H1 (cell line): ENCODE data around the gene SCN2B. TPM values are rescaled to one million over a fixed set of nuclear protein-coding genes. Genes with fewer than 3 reads are reported as not detected.

Experiments
- CTCF ChIA-PET: fragments of 300-600 bp; sonication (Branson Sonifier 250); formaldehyde crosslinking; loops from one replicate; lab custom pipeline; 2021; ENCODE audit not compliant: partially characterized antibody; lab: Charles Lee
- POLR2A ChIA-PET: fragments of 300-600 bp; sonication (Branson Sonifier 250); formaldehyde crosslinking; loops from one replicate; lab custom pipeline; 2021; ENCODE audit warnings: inconsistent platforms; ENCODE audit not compliant: partially characterized antibody; lab: Charles Lee
- DNase-seq, 2 experiments: peaks; one replicate each; pipeline versions ENCODE4 v3.0.0 to v3.0.0-alpha.2; 2010 to 2022; ENCODE audit warnings: low spot score in 2 of 2, low read depth in 1 of 2, mixed read lengths in 1 of 2
- FAIRE-seq: peaks from 2 replicates; lab custom pipeline; 2011; peaks lifted over from hg19 to GRCh38; lab: Jason Lieb, UNC
- H2AFZ ChIP-seq: 2 replicates; pipeline ENCODE4 v1.8.1; 2012; ENCODE audit warnings: low read length, inconsistent platforms
- H2AK5ac ChIP-seq: 2 replicates; pipeline ENCODE4 v1.6.1; 2013; ENCODE audit warnings: low read depth, low read length
- H2BK120ac ChIP-seq: replicated peaks from 2 replicates; pipeline ENCODE3; 2013; ENCODE audit warnings: low read depth, low read length, inconsistent platforms
- H2BK12ac ChIP-seq: 2 replicates; pipeline ENCODE4 v1.6.1; 2013; ENCODE audit warnings: low read depth, low read length
- H2BK15ac ChIP-seq: 2 replicates; pipeline ENCODE4 v1.6.1; 2013; ENCODE audit warnings: low read length
- H2BK20ac ChIP-seq: 2 replicates; pipeline ENCODE4 v1.6.1; 2013; ENCODE audit warnings: low read length
- H2BK5ac ChIP-seq: 2 replicates; pipeline ENCODE4 v1.6.1; 2013; ENCODE audit warnings: low read depth, low read length
- H3K14ac ChIP-seq: 2 replicates; pipeline ENCODE4 v1.6.1; 2013; ENCODE audit warnings: inconsistent platforms; ENCODE audit not compliant: insufficient read length
- H3K18ac ChIP-seq: 2 replicates; pipeline ENCODE4 v1.6.1; 2013; ENCODE audit warnings: low read length; ENCODE audit errors: extremely low read depth
- H3K23ac ChIP-seq: 2 replicates; pipeline ENCODE4 v1.6.1; 2013; ENCODE audit warnings: inconsistent platforms; ENCODE audit not compliant: insufficient read length
- H3K23me2 ChIP-seq: 2 replicates; pipeline ENCODE4 v1.6.1; 2013; ENCODE audit warnings: low read depth, low read length
- H3K27ac ChIP-seq: 2 replicates; pipeline ENCODE4 v1.6.1; 2011; ENCODE audit warnings: low read depth, low read length, inconsistent platforms
- H3K27me3 ChIP-seq, 4 experiments: replicated peaks in 1 of 4; 1 replicate in 1 of 4; 2 replicates in 3 of 4; pipeline versions ENCODE4 v1.6.1 to v1.8.1; 2011 to 2013; ENCODE audit warnings: low read length in 3 of 4, mild to moderate bottlenecking in 3 of 4, inconsistent platforms in 2 of 4, mixed read lengths in 2 of 4, moderate library complexity in 1 of 4; ENCODE audit not compliant: control insufficient read depth in 3 of 4, insufficient read depth in 3 of 4; ENCODE audit errors: extremely low read depth in 1 of 4
- H3K36me3 ChIP-seq, 4 experiments: 2 replicates each; pipeline versions ENCODE4 v1.6.1 to v1.8.1; 2011 to 2013; ENCODE audit warnings: mild to moderate bottlenecking in 4 of 4, low read length in 3 of 4, moderate library complexity in 2 of 4, control low read depth in 1 of 4, inconsistent platforms in 1 of 4; ENCODE audit not compliant: insufficient read depth in 4 of 4, control insufficient read depth in 2 of 4
- H3K4ac ChIP-seq: replicated peaks from 2 replicates; pipeline ENCODE3; 2013; ENCODE audit warnings: low read length, low read depth, mixed read lengths, inconsistent platforms; ENCODE audit not compliant: insufficient read length
- H3K4me1 ChIP-seq, 4 experiments: replicated peaks in 1 of 4; 1 replicate in 1 of 4; 2 replicates in 3 of 4; pipeline versions ENCODE4 v1.6.1 to v1.8.1; 2011 to 2013; ENCODE audit warnings: low read length in 3 of 4, inconsistent platforms in 2 of 4, mixed read lengths in 1 of 4; ENCODE audit not compliant: insufficient read depth in 4 of 4, control insufficient read depth in 3 of 4
- H3K4me2 ChIP-seq, 2 experiments: 2 replicates each; pipeline versions ENCODE4 v1.6.1 to v1.8.1; 2011 to 2013; ENCODE audit warnings: low read depth in 2 of 2, low read length in 2 of 2, control low read depth in 1 of 2, inconsistent platforms in 1 of 2, mild to moderate bottlenecking in 1 of 2; ENCODE audit not compliant: insufficient read depth in 1 of 2
- H3K4me3 ChIP-seq, 4 experiments: fragments of 200-600, 300-600 bp in 1 of 4; sonication (generic), shearing (Covaris generic), sonication (Bioruptor Twin) in 1 of 4; 2 replicates each; pipeline versions ENCODE4 v1.5.1 to v1.8.1; 2011 to 2016; ENCODE audit warnings: low read length in 4 of 4, low read depth in 3 of 4, control low read depth in 2 of 4, inconsistent platforms in 2 of 4, mild to moderate bottlenecking in 2 of 4, mixed read lengths in 1 of 4, moderate library complexity in 1 of 4; ENCODE audit not compliant: insufficient read depth in 2 of 4; ENCODE audit errors: extremely low read depth in 1 of 4
- H3K56ac ChIP-seq: replicated peaks from 2 replicates; pipeline ENCODE3; 2013; ENCODE audit warnings: low read depth, mild to moderate bottlenecking, mixed read lengths, low read length, inconsistent platforms; ENCODE audit not compliant: insufficient read length
- H3K79me1 ChIP-seq: 2 replicates; pipeline ENCODE4 v1.6.1; 2013; ENCODE audit warnings: low read depth, low read length, control low read depth
- H3K79me2 ChIP-seq, 2 experiments: 2 replicates each; pipeline versions ENCODE4 v1.6.1 to v1.8.1; 2012 to 2013; ENCODE audit warnings: low read length in 2 of 2, mild to moderate bottlenecking in 2 of 2, inconsistent platforms in 1 of 2; ENCODE audit not compliant: insufficient read depth in 2 of 2, control insufficient read depth in 1 of 2
- H3K9ac ChIP-seq, 4 experiments: replicated peaks in 1 of 4; 1 replicate in 1 of 4; 2 replicates in 3 of 4; pipeline versions ENCODE4 v1.6.1 to v1.8.1; 2011 to 2013; ENCODE audit warnings: low read depth in 3 of 4, low read length in 3 of 4, control low read depth in 2 of 4, mild to moderate bottlenecking in 2 of 4, moderate library complexity in 2 of 4, inconsistent platforms in 1 of 4; ENCODE audit errors: extremely low read depth in 1 of 4
- H3K9me3 ChIP-seq, 2 experiments: 2 replicates each; pipeline versions ENCODE4 v1.6.1 to v1.8.1; 2012 to 2013; ENCODE audit warnings: mild to moderate bottlenecking in 2 of 2, moderate library complexity in 2 of 2, control low read depth in 1 of 2, inconsistent platforms in 1 of 2, low read depth in 1 of 2, low read length in 1 of 2, mixed read lengths in 1 of 2; ENCODE audit not compliant: insufficient read depth in 2 of 2
- H4K20me1 ChIP-seq, 2 experiments: replicated peaks in 1 of 2; 2 replicates each; pipeline versions ENCODE3 to v1.8.1; 2011 to 2013; ENCODE audit warnings: inconsistent platforms in 2 of 2, low read length in 2 of 2, mild to moderate bottlenecking in 1 of 2; ENCODE audit not compliant: insufficient read depth in 2 of 2, control insufficient read depth in 1 of 2
- H4K5ac ChIP-seq: 2 replicates; pipeline ENCODE4 v1.6.1; 2013; ENCODE audit warnings: low read length, low read depth, mixed read lengths, inconsistent platforms; ENCODE audit not compliant: insufficient read length
- H4K8ac ChIP-seq: 2 replicates; pipeline ENCODE4 v1.8.0; 2013; ENCODE audit warnings: mild to moderate bottlenecking, moderate library complexity, low read length, inconsistent platforms; ENCODE audit not compliant: insufficient read depth; ENCODE audit errors: extremely low read depth
- H4K91ac ChIP-seq: replicated peaks from 2 replicates; pipeline ENCODE3; 2013; ENCODE audit warnings: low read length, mixed read lengths, inconsistent platforms; ENCODE audit not compliant: insufficient read length
- MAFK ChIP-seq: IDR thresholded peaks from 2 replicates; pipeline ENCODE4 v1.6.1; 2012; ENCODE audit warnings: low read depth, mild to moderate bottlenecking, improper control_type of control experiment, low read length
- RAD21 ChIP-seq, 2 experiments: IDR thresholded peaks in 1 of 2; conservative IDR thresholded peaks in 1 of 2; 2 replicates each; pipeline ENCODE4 v1.6.1; 2011; ENCODE audit warnings: low read depth in 2 of 2, low read length in 2 of 2, improper control_type of control experiment in 1 of 2, inconsistent platforms in 1 of 2, mild to moderate bottlenecking in 1 of 2, moderate library complexity in 1 of 2
- RBBP5 ChIP-seq: IDR thresholded peaks from 2 replicates; pipeline ENCODE4 v1.7.1; 2012; ENCODE audit warnings: low read depth, mild to moderate bottlenecking, inconsistent platforms, low read length, moderate library complexity, borderline replicate concordance
- ZNF274 ChIP-seq: IDR thresholded peaks from 2 replicates; pipeline ENCODE4 v1.7.0; 2012; ENCODE audit warnings: low read length, borderline replicate concordance; ENCODE audit errors: extremely low read depth
- WGBS, 2 experiments: shearing (Covaris generic) in 1 of 2; methylation state at CpG; one replicate each; pipeline versions ENCODE4 v1.1.6 to v1.1.7; 2013 to 2015; ENCODE audit warnings: low lambda C conversion rate in 2 of 2, mixed read lengths in 2 of 2, inconsistent platforms in 1 of 2, low coverage in 1 of 2, missing lambda C conversion rate in 1 of 2; ENCODE audit not compliant: insufficient replicate concordance in 2 of 2, insufficient coverage in 1 of 2, insufficient read length in 1 of 2; ENCODE audit errors: extremely low coverage in 1 of 2, missing lambda C conversion rate in 1 of 2; 5-methylcytosine and 5-hydroxymethylcytosine counted together
- polyA plus RNA-seq, 7 experiments: library from polyadenylated mRNA; depleted of rRNA in 3 of 7; stranded (reverse) in 5 of 7; unstranded in 2 of 7; fragments of >200 nt in 5 of 7; fragments of 200-250 nt in 2 of 7; gene quantifications; 1 replicate in 5 of 7; 2 replicates in 1 of 7; 4 replicates in 1 of 7; pipeline versions ENCODE4 v1.2.1 to v1.2.3, GENCODE V29; 2011 to 2013; ENCODE audit warnings: missing spikeins in 2 of 7, mixed read lengths in 2 of 7
- total RNA-seq: library from RNA; stranded (reverse); fragmentation: NEBNext Ultra II Directional; extraction: Animal tissue kit (Norgen Biotek cat#: 25700); gene quantifications from 2 replicates; pipeline ENCODE4 v1.2.1, GENCODE V29; 2021

The SCN2B gene
- total and polyA plus RNA-seq, 2 of the 8 experiments (the other 6 are each of a cell fraction or from before 2014, with no cell fraction given): 0.14 to 0.24 TPM

DNA sequence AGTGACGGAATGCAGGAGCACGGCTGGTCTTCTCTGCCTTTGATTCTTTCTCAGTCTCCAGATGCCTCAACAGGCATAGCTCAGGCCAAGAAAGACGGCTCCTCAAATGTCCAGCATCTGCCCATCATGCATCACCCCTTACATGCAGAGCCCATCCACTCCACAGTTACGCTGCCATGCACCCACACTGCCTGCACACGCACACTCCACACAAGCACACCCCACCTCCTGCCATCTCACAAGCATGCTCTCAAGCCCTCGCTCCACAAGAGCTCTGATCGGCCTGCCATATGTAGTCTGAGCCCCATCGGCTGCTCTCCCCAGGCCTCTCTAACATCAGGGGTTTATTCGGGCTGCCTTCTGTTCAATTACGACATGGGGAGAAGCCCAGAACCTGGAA is 42.6 kb downstream of the SCN2B start:
- CTCF ChIA-PET: interaction anchor here (1.1 to 5.1 kb wide), 6 partner anchors 9 to 162 kb away, joined by 3 to 22 read pairs (median 4); no protein-coding TSS in a partner anchor
- Histone ChIP-seq H3K36me3 (no peaks in the 10 kb centered on the region), H2AK5ac (0 out of 2 replicates have a peak overlapping the region, but pooled peaks have one; percentile 15), H3K23me2 (no peaks in the 10 kb centered on the region), H3K27me3 (no peaks in the 10 kb centered on the region), H3K4me1 (no peaks in the 10 kb centered on the region; a peak in 1 of 7 replicates), H2BK12ac (peak overlapping the region; percentile 63; the same call in 1 of the 2 replicates), H2AFZ (no peak overlapping the region), H3K4me3 (no peak overlapping the region), H3K18ac (no peak overlapping the region), H4K8ac (no peak overlapping the region), H3K79me1 (no peaks in the 10 kb centered on the region), H3K4ac (no peak overlapping the region), H4K5ac (no peak overlapping the region), H3K27ac (no peak overlapping the region), H2BK5ac (no peak overlapping the region), H2BK15ac (no peak overlapping the region), H3K56ac (no peak overlapping the region), H4K20me1 (no peaks in the 10 kb centered on the region), H2BK120ac (no peak overlapping the region), H2BK20ac (no peak overlapping the region), H3K9ac (no peak overlapping the region), H3K14ac (no peak overlapping the region), H3K23ac (no peak overlapping the region), H3K4me2 (no peak overlapping the region), H3K79me2 (no peaks in the 10 kb centered on the region), H4K91ac (no peak overlapping the region), H3K9me3 (no peaks in the 10 kb centered on the region)
- DNase-seq (no peak), FAIRE-seq (no peak)
- 87% methylated on average over 10 of the region's 10 CpGs; no CpG with 5 or more reads in 1 of the 2 experiments for WGBS, 2 experiments
- TF ChIP-seq RAD21 (IDR thresholded peaks at IDR 0.05 in 1 of 2, conservative IDR thresholded peaks at IDR 0.05 in 1 of 2; ENCODE audit: low read depth in 2 of 2, low read length in 2 of 2) (no peak), RBBP5 (no peak), MAFK (no peak), ZNF274 (no peak)
- POLR2A ChIA-PET: interaction anchor here (2.0 kb wide), 1 partner anchor 9 kb away, joined by 6 read pairs; no protein-coding TSS in a partner anchor
